ENCODE data around the gene DAND5. TPM values are rescaled to one million over a fixed set of nuclear protein-coding genes. Genes with fewer than 3 reads are reported as not detected.

DAND5 gene
- total RNA-seq, 1 donor from 2014 or later = under 0.01 TPM

DNA sequence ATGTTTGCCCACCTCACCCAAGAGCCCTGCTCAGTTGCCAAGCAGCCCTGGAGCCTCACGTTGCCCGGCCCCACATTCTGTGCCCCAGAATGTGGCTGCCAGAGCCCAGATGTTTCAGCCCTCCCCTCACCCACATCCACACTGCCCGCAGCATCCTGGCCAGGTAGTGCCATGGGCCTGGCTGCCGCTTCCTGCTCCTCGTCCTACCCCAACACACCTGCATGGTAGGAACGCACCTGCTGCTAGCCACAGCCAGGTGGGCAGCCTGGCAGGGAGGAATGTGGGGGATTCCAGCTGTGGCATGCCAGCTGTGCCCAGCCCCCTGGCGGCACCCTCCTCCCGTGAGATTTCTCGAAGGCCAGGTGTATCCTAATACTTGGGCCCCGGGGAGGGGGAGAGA, 18.4 kb downstream of the DAND5 start:
- FAIRE-seq (no peak), DNase-seq (ENCODE audit: low spot score in 2 of 2) (no peak)

DNA sequence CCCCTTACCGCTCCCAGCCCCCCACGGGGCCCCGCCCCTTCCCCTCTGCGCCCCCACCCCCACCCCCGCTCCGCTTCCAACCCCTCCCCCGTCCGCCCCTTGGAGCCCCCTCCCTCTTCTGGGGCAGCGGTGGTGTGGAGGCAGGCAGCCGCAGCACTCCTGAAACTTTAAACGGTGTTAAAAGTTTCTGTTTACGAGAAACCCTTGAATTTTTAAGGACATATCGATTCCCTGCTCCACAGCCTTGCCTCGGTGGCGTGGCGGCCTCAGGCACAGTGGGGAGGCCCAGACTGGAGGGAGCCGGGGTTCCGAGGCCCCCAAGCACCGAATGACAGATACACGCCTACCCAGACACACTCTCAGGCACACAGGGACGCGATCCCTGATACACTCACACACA, 21.1 kb downstream of the DAND5 start:
- no peak for DNase-seq (ENCODE audit: low spot score in 2 of 2)
- FAIRE-seq = no peak

DNA sequence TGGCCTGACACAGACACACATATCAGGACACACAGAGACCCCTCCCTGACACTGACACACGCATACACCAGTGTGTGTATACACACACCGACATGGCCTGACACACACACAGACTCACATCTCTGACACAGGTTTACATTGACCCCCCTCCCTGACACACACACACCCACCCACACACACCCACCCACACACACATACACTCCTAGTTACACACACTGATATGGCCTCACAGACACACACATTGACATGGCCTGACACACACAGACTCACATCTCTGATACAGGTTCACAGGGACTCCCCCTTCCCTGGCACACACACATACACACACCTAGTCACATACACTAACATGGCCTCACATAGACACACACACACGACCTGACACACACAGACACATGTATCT, 21.5 kb downstream of the DAND5 start:
- DNase-seq (ENCODE audit: low spot score in 2 of 2) (no peak), FAIRE-seq (no peak)

DNA sequence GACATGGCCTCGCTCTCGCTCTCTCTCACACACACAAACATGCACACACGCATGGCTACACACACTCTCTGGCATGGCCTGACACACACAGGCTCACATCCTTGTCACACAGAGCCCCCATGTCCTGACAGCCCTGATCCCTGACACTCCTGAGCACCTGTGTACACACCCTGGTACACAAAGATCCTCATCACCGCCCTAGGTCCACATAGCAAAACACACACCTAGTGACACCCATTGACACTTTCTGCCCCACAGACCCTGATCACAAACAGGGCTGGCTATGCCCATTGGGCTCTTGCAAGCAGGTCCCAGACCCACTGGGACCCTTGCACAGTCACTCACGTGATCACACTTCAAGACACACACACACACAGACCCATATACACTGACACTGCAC, 21.9 kb downstream of the DAND5 start:
- FAIRE-seq = no peak
- DNase-seq (ENCODE audit: low spot score in 2 of 2) = no peak

DNA sequence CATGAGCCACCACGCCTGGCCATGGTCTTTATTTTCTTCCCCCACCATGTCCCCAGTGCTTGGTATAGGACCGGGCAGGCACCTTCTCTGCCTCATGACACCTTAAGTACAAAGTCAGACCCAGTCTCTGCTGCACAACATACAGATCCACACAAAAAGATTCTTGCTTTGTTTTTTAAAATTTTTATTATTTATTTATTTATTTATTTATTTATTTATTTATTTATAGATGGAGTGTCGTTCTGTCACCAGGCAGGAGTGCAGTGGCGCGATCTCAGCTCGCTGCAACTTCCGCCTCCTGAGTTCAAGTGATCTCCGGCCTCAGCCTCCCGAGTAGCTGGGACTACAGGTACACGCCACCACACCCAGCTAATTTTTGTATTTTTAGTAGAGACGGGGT, 23.4 kb downstream of the DAND5 start:
- DNase-seq (ENCODE audit: low spot score in 2 of 2) (no peak), FAIRE-seq (no peak)

DNA sequence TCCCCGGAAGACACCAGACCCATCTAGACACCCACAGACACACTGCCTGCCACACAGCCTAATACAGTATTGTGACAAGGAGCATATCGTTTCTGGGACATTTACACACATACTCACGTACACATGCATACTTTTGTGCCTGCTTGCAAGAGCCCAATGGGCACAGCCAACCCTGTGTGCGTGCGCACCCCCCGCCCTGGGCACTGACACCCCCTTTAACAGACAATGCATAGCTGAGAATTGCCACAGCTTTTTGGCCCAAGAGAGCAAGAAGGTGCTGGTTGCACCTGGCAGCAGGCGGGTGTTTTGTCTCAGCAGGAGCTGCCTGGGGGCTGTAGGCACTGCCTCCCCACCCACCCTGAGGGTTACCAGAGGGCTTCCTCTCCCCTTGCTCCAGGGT, 24.2 kb downstream of the DAND5 start:
- no peak for DNase-seq (ENCODE audit: low spot score in 2 of 2)
- no peak for FAIRE-seq

DNA sequence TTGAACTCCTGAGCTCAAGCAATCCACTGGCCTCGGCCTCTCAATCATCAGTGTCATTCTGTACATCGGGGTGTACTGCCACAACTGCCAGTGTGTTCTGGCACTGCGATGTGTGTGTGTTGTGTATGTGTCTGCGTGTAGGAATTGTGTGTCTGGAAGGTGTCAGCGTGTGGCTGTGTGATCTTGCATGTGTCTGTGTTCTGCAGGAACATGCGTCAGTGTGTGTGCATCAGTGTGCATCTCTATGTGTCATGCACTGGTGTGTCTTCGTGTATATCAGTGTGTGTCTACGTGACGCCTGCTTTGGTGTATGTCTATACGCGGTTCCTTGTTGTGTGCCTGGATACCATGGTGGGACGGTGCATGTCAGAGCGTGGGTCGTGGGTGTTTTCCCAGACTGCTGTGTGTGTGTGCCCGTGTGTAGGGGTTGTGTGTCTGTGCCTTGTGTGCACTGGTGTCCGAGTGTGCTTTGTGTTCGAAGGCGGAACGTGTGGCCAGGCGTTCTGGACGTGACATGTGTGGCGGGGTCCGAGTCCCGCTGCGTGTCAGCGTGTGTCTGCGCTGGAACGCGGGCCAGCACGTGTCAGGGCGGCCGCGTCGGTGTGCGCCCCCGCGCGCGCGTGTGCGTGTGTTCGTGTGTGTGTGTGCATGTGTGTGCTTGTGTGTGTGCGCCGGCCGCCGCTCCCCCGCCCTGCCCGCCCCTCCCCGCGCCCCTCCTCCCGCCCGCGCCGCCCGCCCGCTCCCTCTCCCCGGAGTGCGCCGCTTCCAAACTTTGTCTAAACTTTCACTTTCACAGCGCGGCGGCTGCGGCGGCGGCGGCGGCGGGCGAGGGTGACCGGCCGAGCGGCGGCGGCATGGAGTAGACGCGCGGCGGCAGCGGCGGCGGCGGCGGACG, 25.6 kb downstream of the DAND5 start, which contains the start of gene NFIX:
TSS of gene NFIX (plus strand) at position 775 of the 895 bp plus-strand sequence. CDS start 363 bp downstream, outside the sequence.
- DNase-seq (ENCODE audit: low spot score in 2 of 2) = peak; percentile 82 to 83
- FAIRE-seq = no peak

DNA sequence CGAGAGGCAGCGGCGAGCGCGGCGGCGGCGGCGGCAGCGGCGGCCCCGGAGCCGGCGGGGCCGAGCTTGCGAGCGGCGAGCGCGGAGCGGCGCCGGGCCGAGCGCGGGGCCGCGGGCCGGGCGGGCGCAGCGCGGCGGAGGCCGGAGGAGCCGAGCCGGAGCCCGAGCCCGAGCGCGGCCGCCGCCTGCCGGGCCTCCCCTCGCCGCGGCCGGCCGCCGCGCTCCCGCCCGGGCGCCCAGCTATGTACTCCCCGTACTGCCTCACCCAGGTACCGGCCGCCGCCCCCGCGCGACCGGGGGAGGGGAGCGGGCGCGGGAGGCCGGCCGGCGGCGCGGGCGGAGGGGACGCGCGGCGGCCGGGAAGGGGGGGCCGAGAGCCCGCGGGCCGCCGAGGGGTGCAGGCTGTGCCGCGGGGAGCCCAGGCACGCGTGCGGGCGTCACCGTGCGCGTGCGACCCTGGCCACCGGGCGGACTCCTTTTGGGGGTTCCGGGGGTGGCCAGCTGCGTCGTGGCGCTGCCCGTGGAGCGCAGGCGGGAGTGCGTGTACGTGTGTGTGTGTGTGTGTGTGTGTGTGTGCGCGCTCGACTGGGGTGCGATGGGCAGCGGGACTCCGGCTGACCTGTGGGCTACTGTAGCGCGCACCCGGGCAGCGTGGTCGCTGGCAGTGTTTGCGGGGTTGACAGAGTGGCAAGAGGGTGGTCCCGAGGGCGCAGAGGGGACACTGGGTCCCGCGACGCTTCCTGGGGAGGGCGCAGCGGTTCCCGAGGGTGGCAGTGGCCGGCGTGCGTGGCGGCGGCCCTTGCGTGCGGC, 26.4 kb downstream of the DAND5 start:
- DNase-seq (ENCODE audit: low spot score in 2 of 2) = peak; percentile 78 to 80
- no peak for FAIRE-seq

DNA sequence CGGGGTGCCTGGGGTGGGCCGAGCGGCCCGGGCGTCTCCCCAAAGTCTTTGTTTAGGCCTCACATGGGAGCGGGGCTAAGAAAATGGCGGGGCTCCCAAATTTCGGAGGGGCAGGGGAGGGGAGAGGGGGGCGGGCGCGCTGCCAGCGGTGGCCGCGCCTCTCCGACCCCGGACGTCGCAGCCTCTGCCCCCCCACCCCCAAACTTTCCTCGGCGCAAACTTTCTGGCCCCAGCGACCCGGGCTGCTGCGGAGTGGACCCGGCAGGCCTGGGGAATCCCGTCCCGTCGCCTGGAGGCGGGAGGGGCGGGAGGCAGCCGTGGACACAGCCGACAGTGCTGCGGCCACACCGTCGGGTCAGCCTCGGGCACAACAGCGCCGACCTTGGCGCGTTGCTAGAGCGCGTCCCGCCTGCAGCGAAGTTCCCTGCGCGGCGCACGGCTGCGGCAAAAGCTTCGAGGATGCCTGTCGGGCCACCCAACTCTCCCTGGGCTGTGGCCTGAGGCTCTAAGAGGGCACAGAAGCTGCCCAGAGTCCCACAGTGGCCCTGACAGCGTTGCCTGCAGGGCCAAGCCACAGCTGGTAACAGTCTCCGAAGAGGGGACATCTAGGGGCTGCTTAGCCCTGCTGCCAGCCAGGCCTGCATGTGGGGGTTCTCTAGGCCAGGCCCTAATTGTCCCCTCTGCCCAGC, 27.2 kb downstream of the DAND5 start:
- DNase-seq (ENCODE audit: low spot score in 2 of 2) (no peak), FAIRE-seq (no peak)

DNA sequence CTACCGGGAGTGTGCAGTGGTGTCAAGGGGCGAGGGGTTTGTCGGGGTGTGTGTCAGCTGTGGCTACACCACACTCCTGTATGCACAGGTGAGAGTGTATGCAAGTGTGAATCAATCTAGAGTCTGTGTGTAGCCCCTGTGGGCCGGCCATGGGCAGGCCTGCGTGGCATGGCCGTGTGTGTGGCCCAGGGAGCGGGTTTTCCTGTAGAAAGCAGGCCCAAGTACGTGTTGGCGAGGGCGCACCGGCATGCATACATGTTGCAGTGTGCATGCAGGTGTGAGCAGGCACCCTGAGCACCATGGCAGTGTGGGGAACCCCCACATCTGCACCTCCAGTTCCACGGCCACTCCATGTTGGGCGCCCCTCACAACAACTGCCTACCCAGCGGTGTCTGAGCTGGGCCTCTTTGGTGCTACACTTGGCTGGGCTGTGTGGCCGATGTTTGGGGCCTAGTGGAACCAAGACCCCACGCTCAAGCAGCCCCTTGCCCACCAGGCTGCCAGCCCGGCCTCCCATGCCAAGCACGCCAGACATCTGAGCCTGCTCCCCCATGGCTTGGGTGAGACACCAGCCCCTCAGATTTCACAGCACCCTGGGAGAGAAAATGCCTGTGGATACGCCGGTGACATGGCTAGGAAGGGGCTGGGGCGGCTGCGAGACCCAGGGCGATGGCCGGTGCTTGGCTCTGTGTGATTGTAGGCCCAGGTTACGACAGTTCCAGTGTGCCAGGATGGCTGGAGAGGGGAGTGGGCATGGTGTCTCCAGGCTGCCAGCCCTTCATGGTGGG, 28.0 kb downstream of the DAND5 start:
- no peak for FAIRE-seq
- no peak for DNase-seq (ENCODE audit: low spot score in 2 of 2)

DNA sequence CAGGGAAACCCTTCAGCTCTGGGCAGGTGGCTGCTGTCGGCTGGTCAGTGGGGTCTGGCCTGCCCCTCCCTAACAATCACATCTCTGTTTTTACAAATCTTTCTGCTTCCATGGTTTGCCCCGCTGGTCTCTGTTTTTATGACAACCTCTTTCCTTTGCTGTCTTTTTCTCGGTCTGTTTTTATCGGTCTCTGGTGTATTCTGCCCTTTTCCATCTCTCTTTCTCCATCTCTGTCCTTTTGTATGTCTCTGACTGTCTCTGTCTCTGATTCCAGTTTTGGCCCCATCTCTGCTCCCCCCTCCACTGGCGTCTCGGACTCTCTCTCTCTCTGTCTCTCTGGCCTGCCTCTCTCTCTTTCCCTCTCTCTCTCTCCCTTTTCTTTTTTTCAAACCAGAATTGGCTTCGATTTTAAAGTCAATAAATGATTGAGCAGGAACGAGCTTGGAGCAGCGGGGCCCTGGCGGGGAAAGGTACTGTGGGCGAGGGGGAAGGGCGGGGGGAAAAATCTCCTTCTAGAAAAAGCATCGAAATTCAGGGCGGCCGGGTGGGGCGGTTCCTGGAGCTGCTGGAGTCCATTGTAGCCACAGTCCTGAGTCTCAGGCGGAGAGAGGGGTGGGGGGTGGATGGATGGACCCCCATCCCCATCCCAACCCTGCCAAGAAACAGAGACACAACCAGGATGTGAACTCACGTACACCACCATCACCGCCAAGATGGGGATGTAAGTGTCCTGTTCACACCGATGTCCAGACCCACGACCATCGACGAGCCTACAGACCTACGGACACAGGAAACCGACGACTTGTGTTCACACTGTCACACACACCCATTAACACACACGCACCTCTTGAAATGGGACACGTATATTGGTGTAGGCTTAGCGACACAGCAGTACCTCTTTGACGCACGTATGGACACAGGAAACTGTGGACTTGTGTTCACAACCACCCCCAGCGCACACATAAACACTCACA, 28.9 kb downstream of the DAND5 start:
- no peak for FAIRE-seq
- no peak for DNase-seq (ENCODE audit: low spot score in 2 of 2)

DNA sequence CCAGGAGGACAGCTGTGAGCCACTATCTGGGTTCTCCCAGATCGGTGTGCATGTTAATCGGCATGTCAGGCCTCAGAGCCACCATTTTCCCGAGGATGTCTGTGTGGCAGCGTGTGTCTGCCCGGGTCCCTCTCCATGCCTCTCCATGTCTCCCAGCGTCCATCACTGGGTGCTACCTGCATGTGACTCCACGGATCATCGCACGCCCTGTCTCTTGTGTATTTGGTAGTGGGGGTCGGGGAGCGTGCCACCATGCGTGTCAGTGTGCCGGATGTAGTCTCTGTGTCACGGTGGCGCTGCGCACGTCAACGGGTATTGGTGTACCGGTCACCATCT, 31.8 kb downstream of the DAND5 start:
- FAIRE-seq (no peak), DNase-seq (ENCODE audit: low spot score in 2 of 2) (no peak)

DNA sequence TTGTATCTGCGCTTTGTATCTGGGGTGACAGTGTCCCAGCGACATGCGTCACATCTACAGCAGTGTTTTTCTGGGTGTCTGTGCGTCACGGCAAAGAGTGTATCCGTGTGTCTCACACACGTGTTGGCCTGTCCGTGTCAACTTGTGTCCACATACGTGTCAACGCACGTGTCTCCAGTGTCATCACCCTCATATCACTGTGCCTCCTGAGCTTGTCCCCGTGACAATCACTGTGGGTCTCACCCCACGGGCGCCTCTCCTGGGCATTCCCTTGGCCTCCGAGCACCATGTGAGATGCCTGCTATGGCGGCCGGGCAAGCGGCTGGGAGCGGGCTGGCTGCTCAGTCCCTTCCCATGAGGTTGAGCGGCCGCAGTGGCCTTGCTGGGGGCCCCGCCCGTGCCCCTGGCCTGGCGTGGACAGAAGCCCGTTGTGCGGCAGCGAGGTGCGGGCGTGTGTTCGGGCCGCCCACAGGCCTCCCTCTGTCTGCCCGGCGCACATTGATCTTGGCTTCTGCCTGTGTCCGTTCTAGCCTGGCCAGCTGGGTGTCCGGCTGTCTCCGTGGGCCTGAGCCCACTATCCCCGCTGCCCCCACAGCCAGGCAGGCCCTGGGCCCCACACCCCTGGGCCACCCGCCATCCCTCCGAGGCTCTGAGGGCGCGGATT, 32.3 kb downstream of the DAND5 start:
- FAIRE-seq = no peak
- peak; percentile 65 to 79 for DNase-seq (ENCODE audit: low spot score in 2 of 2)

DNA sequence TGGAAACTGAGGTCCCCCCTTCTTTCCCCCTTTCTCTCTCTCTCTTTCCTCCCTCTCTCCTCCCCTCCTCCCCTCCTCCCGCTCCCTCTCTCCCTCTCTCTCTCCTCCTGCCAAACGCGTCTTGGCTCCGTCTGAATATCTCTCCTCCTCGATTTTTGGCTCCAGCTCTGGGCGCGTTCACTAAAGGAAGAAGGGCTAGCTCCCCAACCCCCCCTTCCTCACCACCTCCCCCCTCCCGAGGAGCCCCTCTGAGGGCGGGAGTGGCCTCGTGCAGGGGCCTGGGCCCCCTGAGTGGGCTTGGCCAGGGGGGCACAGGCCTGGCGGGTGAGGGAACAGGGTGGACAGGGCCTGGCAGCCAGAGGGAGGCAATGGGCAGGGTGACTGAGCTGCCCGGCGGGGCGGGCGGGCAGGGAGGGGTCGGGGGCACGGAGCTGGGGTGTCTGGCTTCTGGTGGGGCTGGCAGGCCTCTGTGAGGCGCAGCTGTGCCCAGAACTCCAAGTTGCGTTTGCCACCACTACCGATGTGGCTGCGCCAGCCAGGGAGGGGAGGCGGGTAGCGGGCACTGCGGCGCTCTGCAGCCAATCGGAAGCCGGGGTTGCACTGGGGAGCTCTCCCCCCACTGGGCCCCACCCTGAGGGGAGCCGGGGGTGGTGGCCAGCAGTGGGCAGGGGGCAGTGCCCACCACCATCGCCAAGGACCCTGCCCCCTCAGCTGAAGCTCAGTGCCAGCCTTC, 33.0 kb downstream of the DAND5 start:
- FAIRE-seq = no peak

DNA sequence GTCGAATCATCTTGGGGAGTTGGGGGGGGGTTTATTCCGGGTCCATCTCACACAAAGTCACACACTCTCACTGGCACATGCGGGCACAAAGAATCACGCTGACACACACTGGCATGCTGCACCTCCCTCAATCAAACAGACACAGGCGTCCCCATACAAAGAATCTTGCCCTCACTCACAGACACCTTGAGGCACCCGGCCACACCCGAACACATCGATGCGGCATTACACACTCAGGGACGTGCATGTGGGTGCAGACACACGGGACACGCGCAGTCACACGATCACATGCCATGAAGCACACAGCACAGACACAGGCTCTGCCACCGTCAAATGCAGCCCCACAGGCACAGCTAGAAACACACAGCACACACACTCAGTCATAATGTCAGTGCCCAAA, 33.7 kb downstream of the DAND5 start:
- FAIRE-seq (no peak), DNase-seq (ENCODE audit: low spot score in 2 of 2) (no peak)

More for the DNA sequence above, 33.0 kb downstream of the DAND5 start:
- peak; percentile 77 to 89 for DNase-seq (ENCODE audit: low spot score in 2 of 2)

DNA sequence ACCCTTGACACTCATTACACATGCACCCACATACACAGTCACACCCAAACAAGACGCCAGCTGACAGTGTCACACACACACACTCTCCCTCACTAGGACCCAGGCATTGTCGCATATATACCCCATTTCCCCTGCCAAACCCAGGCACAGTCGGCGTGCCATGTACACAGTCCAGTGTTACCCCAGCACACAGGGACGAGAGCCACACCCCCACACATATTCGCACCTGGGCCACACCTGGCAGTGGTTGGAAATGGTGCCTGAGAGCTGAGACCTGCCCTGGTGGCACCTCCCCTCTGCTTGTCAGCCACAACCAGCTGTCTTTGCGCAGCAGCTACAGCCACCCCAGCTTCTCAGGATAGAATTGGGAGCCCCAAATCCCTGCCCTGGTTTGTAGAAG, 34.9 kb downstream of the DAND5 start:
- FAIRE-seq (no peak), DNase-seq (ENCODE audit: low spot score in 2 of 2) (no peak)

DNA sequence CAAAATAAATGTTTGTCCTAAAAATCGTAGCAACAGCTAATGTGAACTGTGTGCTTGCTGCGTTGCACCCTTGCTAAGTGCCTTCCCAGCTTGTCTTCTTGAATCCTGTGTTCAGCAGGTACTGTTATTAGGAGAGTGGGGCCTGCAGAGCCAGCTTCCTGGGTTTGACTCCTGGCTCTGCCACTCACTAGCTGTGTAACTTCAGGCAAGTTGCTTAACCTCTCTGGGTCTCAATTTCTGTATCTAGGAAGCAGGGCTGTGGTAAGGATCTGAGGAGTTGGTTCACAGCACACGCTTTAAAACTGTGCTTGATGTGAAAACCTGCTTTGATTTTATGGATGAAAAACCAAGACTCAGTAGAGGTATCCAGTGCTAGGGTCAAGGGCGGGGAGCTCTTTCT, 35.9 kb downstream of the DAND5 start:
- FAIRE-seq (no peak), DNase-seq (ENCODE audit: low spot score in 2 of 2) (no peak)

DNA sequence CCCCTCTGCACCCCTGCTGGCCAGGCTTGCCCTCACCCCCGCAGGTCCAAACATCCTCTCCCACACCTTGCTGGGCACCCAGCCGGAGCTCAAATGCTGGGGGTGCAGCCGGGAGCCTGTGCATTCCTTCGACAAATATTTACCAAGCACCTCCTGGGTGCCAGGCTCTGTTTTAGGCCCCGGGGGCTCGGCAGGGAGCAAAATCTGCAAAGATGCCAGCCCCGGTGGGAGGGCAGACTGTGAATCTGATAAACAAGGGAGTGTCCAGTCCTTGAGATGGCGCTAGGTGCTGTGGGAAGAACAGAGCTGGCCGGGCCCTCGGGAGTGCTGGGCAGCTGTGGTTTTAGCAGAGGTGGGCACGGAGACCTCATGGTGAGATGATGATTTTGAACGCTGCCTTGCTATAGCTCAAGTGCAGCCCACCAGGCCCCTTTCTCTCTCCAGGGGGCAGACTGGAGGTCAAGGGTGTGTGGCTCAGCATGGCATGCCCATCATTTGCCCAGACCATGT, 36.5 kb downstream of the DAND5 start:
- FAIRE-seq = no peak
- DNase-seq (ENCODE audit: low spot score in 2 of 2) = no peak

Measured in frontal cortex (tissue), 4 donors.